HG03565 (cell line): Measurements from ENCODE around the gene NEIL1.
"Not testable (repeated sequence)": the region's sequence is repeated elsewhere in the genome, so short reads cannot be mapped to it uniquely, and the experiment has no call there.

Experiments used
- ATAC-seq: cut with Tn5 transposase; IDR thresholded peaks from one replicate; pipeline ENCODE4 v1.9.1; 2021; ENCODE audit warnings: mild to moderate bottlenecking, moderate library complexity; ENCODE audit not compliant: unreplicated experiment

The NEIL1 gene

GRCh38 chr15:75346796-75347221, at the start of gene NEIL1:
Gene NEIL1, plus strand, starts transcription at chr15:75347039. Its CDS starts 1,867 bp downstream, at chr15:75348906.
- no peak for ATAC-seq

GRCh38 chr15:75298541-75299310, 48.1 kb upstream of the NEIL1 start:
- not testable (repeated sequence) for ATAC-seq

GRCh38 chr15:75299311-75299688, 47.5 kb upstream of the NEIL1 start:
- not testable (repeated sequence) for ATAC-seq

GRCh38 chr15:75300026-75300425, 46.8 kb upstream of the NEIL1 start:
- ATAC-seq: not testable (repeated sequence)

- no peak for ATAC-seq
Measured at GRCh38 chr15:75302318-75302717, 44.5 kb upstream of the NEIL1 start.

GRCh38 chr15:75302753-75303152, 44.1 kb upstream of the NEIL1 start:
- not testable (repeated sequence) for ATAC-seq

- ATAC-seq: no peak
Measured at GRCh38 chr15:75306188-75306587, 40.7 kb upstream of the NEIL1 start.

GRCh38 chr15:75307778-75308390, 39.0 kb upstream of the NEIL1 start:
- ATAC-seq: no peak

GRCh38 chr15:75309711-75310110, 37.1 kb upstream of the NEIL1 start:
- ATAC-seq: no peak

- ATAC-seq: not testable (repeated sequence)
Measured at GRCh38 chr15:75312548-75312947, 34.3 kb upstream of the NEIL1 start.

- ATAC-seq: no peak
Measured at GRCh38 chr15:75313116-75313845, 33.6 kb upstream of the NEIL1 start.

GRCh38 chr15:75314552-75315290, 32.1 kb upstream of the NEIL1 start:
- no peak for ATAC-seq

- not testable (repeated sequence) for ATAC-seq
Measured at GRCh38 chr15:75319231-75319897, 27.5 kb upstream of the NEIL1 start.

GRCh38 chr15:75321711-75322110, 25.1 kb upstream of the NEIL1 start:
- no peak for ATAC-seq

GRCh38 chr15:75325922-75326321, 20.9 kb upstream of the NEIL1 start:
- no peak for ATAC-seq

- no peak for ATAC-seq
Measured at GRCh38 chr15:75327005-75327404, 19.8 kb upstream of the NEIL1 start.

- no peak for ATAC-seq
Measured at GRCh38 chr15:75327491-75327890, 19.3 kb upstream of the NEIL1 start.

- ATAC-seq: no peak
Measured at GRCh38 chr15:75328493-75329314, 18.1 kb upstream of the NEIL1 start.

GRCh38 chr15:75329571-75329970, 17.3 kb upstream of the NEIL1 start:
- no peak for ATAC-seq

GRCh38 chr15:75332093-75332492, 14.7 kb upstream of the NEIL1 start:
- ATAC-seq: not testable (repeated sequence)
